HepG2 (cell line): ENCODE measurements around the gene RAB3C. TPM values are rescaled to one million over a fixed set of nuclear protein-coding genes. Genes with fewer than 3 reads are reported as not detected.

Source experiments
- ATAC-seq: fragments of 200-7000 bp; cut with Tn5 transposase; 3 replicates; pipeline ENCODE4 v1.9.1; 2020; ENCODE audit warnings: mild to moderate bottlenecking, moderate library complexity
- BruUV-seq: library from RNA; stranded (reverse); fragments of 400-500 nt; replicated peaks from 2 replicates; lab custom pipeline; 2021; lab: Mats Ljungman, UMichigan
- CTCF ChIA-PET: fragments of 300-600 bp; formaldehyde crosslinking; extraction: SDS; loops from one replicate; lab custom pipeline; 2021; ENCODE audit warnings: low total read pairs, inconsistent platforms, low intra/inter-chr PET ratio; lab: Yijun Ruan, JAX
- POLR2A ChIA-PET: fragments of 350-600 bp; sonication (Branson Sonifier 250); formaldehyde crosslinking; loops from one replicate; lab custom pipeline; 2020; ENCODE audit warnings: antibody characterized with exemption, inconsistent platforms; lab: Yijun Ruan, JAX
- DNase-seq: peaks from one replicate; pipeline ENCODE4 v3.0.0-alpha.2; 2015; ENCODE audit warnings: low spot score
- FAIRE-seq: peaks from 3 replicates; lab custom pipeline; 2011; peaks lifted over from hg19 to GRCh38; lab: Jason Lieb, UNC
- H2AFZ ChIP-seq: one replicate; pipeline ENCODE4 v1.6.1; 2011; ENCODE audit warnings: low read length, inconsistent platforms
- H3K27ac ChIP-seq: fragments of 300-600 bp; 3 replicates; pipeline ENCODE4 v1.8.0; 2011; ENCODE audit warnings: mixed run types, mild to moderate bottlenecking, mixed read lengths, low read length, inconsistent platforms; ENCODE audit not compliant: insufficient read depth; ENCODE audit errors: extremely low read length
- H3K27me3 ChIP-seq, 2 experiments: fragments of 200-600 bp in 1 of 2; 2 replicates in 1 of 2; 3 replicates in 1 of 2; pipeline versions ENCODE4 v1.6.0 to v1.8.0; 2011; ENCODE audit warnings: low read length in 2 of 2, mild to moderate bottlenecking in 2 of 2, moderate library complexity in 2 of 2, inconsistent platforms in 1 of 2; ENCODE audit not compliant: insufficient read depth in 2 of 2, control insufficient read depth in 1 of 2
- H3K36me3 ChIP-seq, 2 experiments: fragments of 200-600 bp in 1 of 2; replicated peaks in 1 of 2; 2 replicates in 1 of 2; 3 replicates in 1 of 2; pipeline versions ENCODE4 v1.5.1 to v1.8.0; 2011; ENCODE audit warnings: low read length in 2 of 2, inconsistent platforms in 1 of 2; ENCODE audit not compliant: insufficient read depth in 2 of 2, control insufficient read depth in 1 of 2
- H3K4me1 ChIP-seq: 2 replicates; pipeline ENCODE4 v1.5.1; 2012; ENCODE audit warnings: low read length, inconsistent platforms; ENCODE audit not compliant: insufficient read depth
- H3K4me2 ChIP-seq: 2 replicates; pipeline ENCODE4 v1.6.0; 2011; ENCODE audit warnings: low read depth, low read length, inconsistent platforms
- H3K4me3 ChIP-seq, 3 experiments: fragments of 200-600 bp in 1 of 3; sonication (generic), shearing (Covaris generic) in 1 of 3; replicated peaks in 1 of 3; 2 replicates each; pipeline ENCODE4 v1.5.1; 2011 to 2016; ENCODE audit warnings: low read length in 3 of 3, inconsistent platforms in 2 of 3, low read depth in 2 of 3, mild to moderate bottlenecking in 2 of 3, control low read depth in 1 of 3, mixed read lengths in 1 of 3; ENCODE audit not compliant: insufficient read depth in 1 of 3
- H3K79me2 ChIP-seq: one replicate; pipeline ENCODE4 v1.6.1; 2011; ENCODE audit warnings: low read length, inconsistent platforms; ENCODE audit not compliant: insufficient read depth
- H3K9ac ChIP-seq: 2 replicates; pipeline ENCODE4 v1.6.0; 2011; ENCODE audit warnings: mild to moderate bottlenecking, low read depth, low read length, inconsistent platforms; ENCODE audit not compliant: insufficient read depth
- H3K9me3 ChIP-seq: 2 replicates; pipeline ENCODE4 v1.5.1; 2012; ENCODE audit warnings: mild to moderate bottlenecking, low read length
- H4K20me1 ChIP-seq: 2 replicates; pipeline ENCODE4 v1.6.0; 2011; ENCODE audit warnings: inconsistent platforms, mild to moderate bottlenecking, low read length, moderate library complexity; ENCODE audit not compliant: insufficient read depth
- CC2D1A ChIP-seq: sonication (generic); formaldehyde crosslinking; IDR thresholded peaks from 2 replicates; pipeline ENCODE4 v1.8.1; 2023; ENCODE audit warnings: mild to moderate bottlenecking, missing genetic modification reagents
- GABPA ChIP-seq, 2 experiments: IDR thresholded peaks; 2 replicates each; pipeline ENCODE4 v1.6.1; 2011 to 2016; ENCODE audit warnings: low read depth in 2 of 2, low read length in 1 of 2, missing biosample characterization in 1 of 2, missing genetic modification characterization in 1 of 2
- MAFF ChIP-seq: IDR thresholded peaks from 2 replicates; pipeline ENCODE4 v1.6.1; 2011; ENCODE audit warnings: low read depth, low read length, improper control_type of control experiment
- MAFK ChIP-seq, 2 experiments: IDR thresholded peaks in 1 of 2; conservative IDR thresholded peaks in 1 of 2; 2 replicates each; pipeline ENCODE4 v1.6.1; 2011; ENCODE audit warnings: improper control_type of control experiment in 2 of 2, low read length in 2 of 2
- ZNF333 ChIP-seq: sonication (generic); formaldehyde crosslinking; IDR thresholded peaks from 2 replicates; pipeline ENCODE4 v1.4.0; 2020; ENCODE audit warnings: mild to moderate bottlenecking, missing genetic modification reagents, borderline replicate concordance
- ZNF737 ChIP-seq: sonication (generic); formaldehyde crosslinking; IDR thresholded peaks from 2 replicates; pipeline ENCODE4 v1.5.0; 2020; ENCODE audit warnings: missing genetic modification reagents, mild to moderate bottlenecking, borderline replicate concordance
- WGBS: methylation state at CpG from one replicate; pipeline ENCODE4 v1.1.6; 2017; ENCODE audit warnings: low lambda C conversion rate; 5-methylcytosine and 5-hydroxymethylcytosine counted together
- in situ Hi-C: cut with HindIII; loops from 2 replicates; pipeline ENCODE4 v1.10.0; 2017; ENCODE audit warnings: low pct_unique_long_range_greater_than_20kb; ENCODE audit not compliant: extremely low pct_ligation_motif_present
- intact Hi-C: fragments of 100-400 bp; cut with micrococcal nuclease; formaldehyde crosslinking; loops from one replicate; pipeline ENCODE4 v1.10.0; 2022; ENCODE audit not compliant: unreplicated experiment
- polyA plus RNA-seq, 8 experiments: library from polyadenylated mRNA; depleted of rRNA in 3 of 8; stranded (reverse) in 7 of 8; unstranded in 1 of 8; fragments of >200 nt; fragmentation: Illumina TruSeq in 4 of 8; extraction: Trizol in 4 of 8; gene quantifications; 2 replicates each; pipeline versions ENCODE4 v1.2.1 to v1.2.3, GENCODE V29; 2011 to 2016; ENCODE audit warnings: low read depth in 4 of 8, missing spikeins in 1 of 8, mixed read lengths in 1 of 8; ENCODE audit not compliant: insufficient read depth in 1 of 8
- total RNA-seq, 5 experiments: library from RNA; depleted of rRNA; stranded (reverse); fragments of >200 nt; fragmentation: Illumina TruSeq; extraction: Trizol; gene quantifications; 2 replicates each; pipeline ENCODE4 v1.2.3, GENCODE V29; 2016; ENCODE audit warnings: low read depth in 1 of 5
- TF ChIP-seq, protein P1 (sequence below): sonication (generic); formaldehyde crosslinking; IDR thresholded peaks from 2 replicates; pipeline ENCODE4 v1.4.0; 2020; ENCODE audit warnings: missing genetic modification reagents; ENCODE audit errors: not compliant biosample characterization

RAB3C gene
- total and polyA plus RNA-seq, 2 of the 13 experiments (the other 11 are each of a cell fraction or from before 2014, with no cell fraction given): not detected

GRCh38 chr5:58671155-58671554 is 88.3 kb downstream of the RAB3C start (continued):
- TF ChIP-seq, protein P1, sequence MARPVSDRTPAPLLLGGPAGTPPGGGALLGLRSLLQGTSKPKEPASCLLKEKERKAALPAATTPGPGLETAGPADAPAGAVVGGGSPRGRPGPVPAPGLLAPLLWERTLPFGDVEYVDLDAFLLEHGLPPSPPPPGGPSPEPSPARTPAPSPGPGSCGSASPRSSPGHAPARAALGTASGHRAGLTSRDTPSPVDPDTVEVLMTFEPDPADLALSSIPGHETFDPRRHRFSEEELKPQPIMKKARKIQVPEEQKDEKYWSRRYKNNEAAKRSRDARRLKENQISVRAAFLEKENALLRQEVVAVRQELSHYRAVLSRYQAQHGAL (CRISPR knock-in tag): no peak
- no peak for TF ChIP-seq ZNF333
- TF ChIP-seq ZNF737 (CRISPR knock-in tag): no peak
- TF ChIP-seq, all 625 proteins: peak for 0

- no peak overlapping the region for H3K4me3 ChIP-seq
- DNase-seq: no peak
- intact Hi-C loops: no loop called here
- TF ChIP-seq GABPA (IDR thresholded peaks at IDR 0.05; ENCODE audit: low read depth, low read length): no peak
- TF ChIP-seq GABPA (CRISPR knock-in tag; IDR thresholded peaks at IDR 0.05; ENCODE audit: low read depth): no peak
- TF ChIP-seq MAFF: peak; percentile 74; the same call in 1 of the 2 replicates
- TF ChIP-seq MAFK (conservative IDR thresholded peaks at IDR 0.05 in 1 of 2, IDR thresholded peaks at IDR 0.05 in 1 of 2; ENCODE audit: low read length in 2 of 2): peak; percentile 66 to 80; a peak in 3 of 4 replicates
- TF ChIP-seq CC2D1A (CRISPR knock-in tag): no peak
- TF ChIP-seq, all 625 proteins: peak for 2
- Histone ChIP-seq H3K9me3 (no peaks in the 10 kb centered on the region), H3K79me2 (no peaks in the 10 kb centered on the region), H4K20me1 (no peaks in the 10 kb centered on the region), H3K36me3 (no peaks in the 10 kb centered on the region), H3K9ac (no peak overlapping the region), H3K4me2 (no peak overlapping the region), H3K4me1 (no peaks in the 10 kb centered on the region), H3K27ac (no peak overlapping the region), H3K27me3 (no peaks in the 10 kb centered on the region; a peak in 1 of 5 replicates), H2AFZ (no peak overlapping the region)
- BruUV-seq: no TSS peak
- ChIA-PET POLR2A (no interaction called here), CTCF (no interaction called here)
- in situ Hi-C loops: no loop called here
- ATAC-seq (no peak), FAIRE-seq (no peak)
- WGBS: 0% methylated on average over 2 of the region's 2 CpGs
These were observed 89.6 kb downstream of the RAB3C start for GRCh38 chr5:58672521-58672920.
